ENCODE results near the gene TEX54. TPM values are rescaled to one million over a fixed set of nuclear protein-coding genes. Genes with fewer than 3 reads are reported as not detected.

The TEX54 gene
- total and polyA plus RNA-seq, 2 of the 13 experiments (the other 11 are each of a cell fraction or from before 2014, with no cell fraction given): not detected

DNA sequence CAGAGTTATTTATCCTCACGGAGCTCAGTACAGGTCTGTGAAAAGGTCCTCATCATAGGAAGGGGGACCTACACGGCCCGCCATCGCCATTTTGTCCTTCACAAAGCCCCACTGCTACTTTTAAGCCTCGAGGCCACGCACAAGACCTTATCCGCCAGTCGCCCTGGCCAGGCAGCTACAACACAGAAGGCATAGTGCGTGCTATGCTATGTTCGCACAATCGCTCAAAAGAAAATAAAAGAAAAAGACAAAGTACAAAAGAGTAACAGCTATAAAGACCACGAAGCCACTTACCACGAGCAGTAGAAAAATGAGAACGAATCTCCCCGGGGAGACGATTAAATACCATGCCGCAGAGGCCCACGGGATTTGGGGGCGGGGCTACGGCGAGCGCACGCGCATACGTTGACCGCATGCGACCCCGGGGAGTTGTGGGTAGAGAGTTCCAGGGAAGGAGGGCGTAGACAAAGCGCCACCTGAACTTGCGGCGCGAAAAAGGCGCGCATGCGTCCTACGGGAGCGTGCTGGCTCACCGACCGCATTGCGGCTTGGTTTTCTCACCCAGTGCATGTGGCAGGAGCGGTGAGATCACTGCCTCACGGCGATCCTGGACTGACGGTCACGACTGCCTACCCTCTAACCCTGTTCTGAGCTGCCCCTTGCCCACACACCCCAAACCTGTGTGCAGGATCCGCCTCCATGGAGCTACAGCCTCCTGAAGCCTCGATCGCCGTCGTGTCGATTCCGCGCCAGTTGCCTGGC, 23.1 kb upstream of the TEX54 start (continued):
- TF ChIP-seq, protein P1, sequence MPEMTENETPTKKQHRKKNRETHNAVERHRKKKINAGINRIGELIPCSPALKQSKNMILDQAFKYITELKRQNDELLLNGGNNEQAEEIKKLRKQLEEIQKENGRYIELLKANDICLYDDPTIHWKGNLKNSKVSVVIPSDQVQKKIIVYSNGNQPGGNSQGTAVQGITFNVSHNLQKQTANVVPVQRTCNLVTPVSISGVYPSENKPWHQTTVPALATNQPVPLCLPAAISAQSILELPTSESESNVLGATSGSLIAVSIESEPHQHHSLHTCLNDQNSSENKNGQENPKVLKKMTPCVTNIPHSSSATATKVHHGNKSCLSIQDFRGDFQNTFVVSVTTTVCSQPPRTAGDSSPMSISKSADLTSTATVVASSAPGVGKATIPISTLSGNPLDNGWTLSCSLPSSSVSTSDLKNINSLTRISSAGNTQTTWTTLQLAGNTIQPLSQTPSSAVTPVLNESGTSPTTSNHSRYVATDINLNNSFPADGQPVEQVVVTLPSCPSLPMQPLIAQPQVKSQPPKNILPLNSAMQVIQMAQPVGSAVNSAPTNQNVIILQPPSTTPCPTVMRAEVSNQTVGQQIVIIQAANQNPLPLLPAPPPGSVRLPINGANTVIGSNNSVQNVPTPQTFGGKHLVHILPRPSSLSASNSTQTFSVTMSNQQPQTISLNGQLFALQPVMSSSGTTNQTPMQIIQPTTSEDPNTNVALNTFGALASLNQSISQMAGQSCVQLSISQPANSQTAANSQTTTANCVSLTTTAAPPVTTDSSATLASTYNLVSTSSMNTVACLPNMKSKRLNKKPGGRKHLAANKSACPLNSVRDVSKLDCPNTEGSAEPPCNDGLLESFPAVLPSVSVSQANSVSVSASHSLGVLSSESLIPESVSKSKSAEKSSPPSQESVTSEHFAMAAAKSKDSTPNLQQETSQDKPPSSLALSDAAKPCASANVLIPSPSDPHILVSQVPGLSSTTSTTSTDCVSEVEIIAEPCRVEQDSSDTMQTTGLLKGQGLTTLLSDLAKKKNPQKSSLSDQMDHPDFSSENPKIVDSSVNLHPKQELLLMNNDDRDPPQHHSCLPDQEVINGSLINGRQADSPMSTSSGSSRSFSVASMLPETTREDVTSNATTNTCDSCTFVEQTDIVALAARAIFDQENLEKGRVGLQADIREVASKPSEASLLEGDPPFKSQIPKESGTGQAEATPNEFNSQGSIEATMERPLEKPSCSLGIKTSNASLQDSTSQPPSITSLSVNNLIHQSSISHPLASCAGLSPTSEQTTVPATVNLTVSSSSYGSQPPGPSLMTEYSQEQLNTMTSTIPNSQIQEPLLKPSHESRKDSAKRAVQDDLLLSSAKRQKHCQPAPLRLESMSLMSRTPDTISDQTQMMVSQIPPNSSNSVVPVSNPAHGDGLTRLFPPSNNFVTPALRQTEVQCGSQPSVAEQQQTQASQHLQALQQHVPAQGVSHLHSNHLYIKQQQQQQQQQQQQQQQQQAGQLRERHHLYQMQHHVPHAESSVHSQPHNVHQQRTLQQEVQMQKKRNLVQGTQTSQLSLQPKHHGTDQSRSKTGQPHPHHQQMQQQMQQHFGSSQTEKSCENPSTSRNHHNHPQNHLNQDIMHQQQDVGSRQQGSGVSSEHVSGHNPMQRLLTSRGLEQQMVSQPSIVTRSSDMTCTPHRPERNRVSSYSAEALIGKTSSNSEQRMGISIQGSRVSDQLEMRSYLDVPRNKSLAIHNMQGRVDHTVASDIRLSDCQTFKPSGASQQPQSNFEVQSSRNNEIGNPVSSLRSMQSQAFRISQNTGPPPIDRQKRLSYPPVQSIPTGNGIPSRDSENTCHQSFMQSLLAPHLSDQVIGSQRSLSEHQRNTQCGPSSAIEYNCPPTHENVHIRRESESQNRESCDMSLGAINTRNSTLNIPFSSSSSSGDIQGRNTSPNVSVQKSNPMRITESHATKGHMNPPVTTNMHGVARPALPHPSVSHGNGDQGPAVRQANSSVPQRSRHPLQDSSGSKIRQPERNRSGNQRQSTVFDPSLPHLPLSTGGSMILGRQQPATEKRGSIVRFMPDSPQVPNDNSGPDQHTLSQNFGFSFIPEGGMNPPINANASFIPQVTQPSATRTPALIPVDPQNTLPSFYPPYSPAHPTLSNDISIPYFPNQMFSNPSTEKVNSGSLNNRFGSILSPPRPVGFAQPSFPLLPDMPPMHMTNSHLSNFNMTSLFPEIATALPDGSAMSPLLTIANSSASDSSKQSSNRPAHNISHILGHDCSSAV (CRISPR knock-in tag; IDR thresholded peaks at IDR 0.05; ENCODE audit: borderline replicate concordance): 0 out of 2 replicates have a peak, but pooled peaks have one; percentile 25
- TF ChIP-seq ZSCAN31 (CRISPR knock-in tag; IDR thresholded peaks at IDR 0.05; ENCODE audit: low read depth) (peak; percentile 90), ZNF382 (CRISPR knock-in tag; IDR thresholded peaks at IDR 0.05; ENCODE audit: borderline replicate concordance) (no peak)
- TF ChIP-seq, protein P2, sequence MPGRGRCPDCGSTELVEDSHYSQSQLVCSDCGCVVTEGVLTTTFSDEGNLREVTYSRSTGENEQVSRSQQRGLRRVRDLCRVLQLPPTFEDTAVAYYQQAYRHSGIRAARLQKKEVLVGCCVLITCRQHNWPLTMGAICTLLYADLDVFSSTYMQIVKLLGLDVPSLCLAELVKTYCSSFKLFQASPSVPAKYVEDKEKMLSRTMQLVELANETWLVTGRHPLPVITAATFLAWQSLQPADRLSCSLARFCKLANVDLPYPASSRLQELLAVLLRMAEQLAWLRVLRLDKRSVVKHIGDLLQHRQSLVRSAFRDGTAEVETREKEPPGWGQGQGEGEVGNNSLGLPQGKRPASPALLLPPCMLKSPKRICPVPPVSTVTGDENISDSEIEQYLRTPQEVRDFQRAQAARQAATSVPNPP (CRISPR knock-in tag; IDR thresholded peaks at IDR 0.05): peak; percentile 68
- TF ChIP-seq, protein P3, sequence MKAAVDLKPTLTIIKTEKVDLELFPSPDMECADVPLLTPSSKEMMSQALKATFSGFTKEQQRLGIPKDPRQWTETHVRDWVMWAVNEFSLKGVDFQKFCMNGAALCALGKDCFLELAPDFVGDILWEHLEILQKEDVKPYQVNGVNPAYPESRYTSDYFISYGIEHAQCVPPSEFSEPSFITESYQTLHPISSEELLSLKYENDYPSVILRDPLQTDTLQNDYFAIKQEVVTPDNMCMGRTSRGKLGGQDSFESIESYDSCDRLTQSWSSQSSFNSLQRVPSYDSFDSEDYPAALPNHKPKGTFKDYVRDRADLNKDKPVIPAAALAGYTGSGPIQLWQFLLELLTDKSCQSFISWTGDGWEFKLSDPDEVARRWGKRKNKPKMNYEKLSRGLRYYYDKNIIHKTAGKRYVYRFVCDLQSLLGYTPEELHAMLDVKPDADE (CRISPR knock-in tag; IDR thresholded peaks at IDR 0.05): peak; percentile 89; the same call in 1 of the 2 replicates
